SK-N-SH (cell line): ENCODE results near the gene CIAO2B.

Source experiments
- EP300 ChIP-seq, 2 experiments: IDR thresholded peaks; 2 replicates each; pipeline versions ENCODE4 v1.4.0 to v1.6.1; 2012; ENCODE audit warnings: borderline replicate concordance in 1 of 2, low read depth in 1 of 2, low read length in 1 of 2
- FOXM1 ChIP-seq: IDR thresholded peaks from 2 replicates; pipeline ENCODE4 v1.4.0; 2012; ENCODE audit warnings: low read depth, mild to moderate bottlenecking
- RAD21 ChIP-seq: IDR thresholded peaks from 2 replicates; pipeline ENCODE4 v1.6.1; 2012; ENCODE audit warnings: mild to moderate bottlenecking, low read length
- TAF1 ChIP-seq: IDR thresholded peaks from 2 replicates; pipeline ENCODE4 v1.6.1; 2012; ENCODE audit warnings: low read depth, mild to moderate bottlenecking, low read length, moderate library complexity, borderline replicate concordance
- TF ChIP-seq, protein P1 (sequence below): IDR thresholded peaks from 2 replicates; pipeline ENCODE4 v1.4.0; 2012; ENCODE audit warnings: low read depth
- TF ChIP-seq, protein P2 (sequence below): fragments of 200-600 bp; sonication (generic); IDR thresholded peaks from 2 replicates; pipeline ENCODE4 v1.6.1; 2017; ENCODE audit warnings: antibody characterized with exemption, mild to moderate bottlenecking, moderate library complexity

DNA sequence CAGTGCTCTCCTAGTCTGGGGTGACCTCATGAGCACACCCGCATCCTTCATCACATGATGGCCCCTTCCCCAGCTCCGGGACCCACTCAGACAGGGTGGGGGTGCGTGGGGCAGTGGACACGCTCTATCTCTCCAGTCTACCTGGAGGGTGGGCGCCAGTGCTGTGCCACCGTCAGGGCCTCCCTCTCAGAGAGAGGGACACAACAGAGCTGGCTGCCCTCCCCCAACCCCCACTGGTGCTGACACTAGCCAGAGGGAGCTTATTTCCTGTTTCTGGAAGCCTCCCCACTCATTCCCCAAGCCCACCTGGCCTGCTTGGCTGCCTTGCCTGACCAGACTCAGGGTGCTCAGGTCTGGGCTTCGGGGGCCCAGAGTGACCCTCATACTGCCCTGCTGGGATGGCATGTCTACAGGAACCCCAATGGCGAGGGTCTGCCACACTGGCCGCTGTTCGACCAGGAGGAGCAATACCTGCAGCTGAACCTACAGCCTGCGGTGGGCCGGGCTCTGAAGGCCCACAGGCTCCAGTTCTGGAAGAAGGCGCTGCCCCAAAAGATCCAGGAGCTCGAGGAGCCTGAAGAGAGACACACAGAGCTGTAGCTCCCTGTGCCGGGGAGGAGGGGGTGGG, 9.3 kb upstream of the CIAO2B start:
- TF ChIP-seq, protein P1, sequence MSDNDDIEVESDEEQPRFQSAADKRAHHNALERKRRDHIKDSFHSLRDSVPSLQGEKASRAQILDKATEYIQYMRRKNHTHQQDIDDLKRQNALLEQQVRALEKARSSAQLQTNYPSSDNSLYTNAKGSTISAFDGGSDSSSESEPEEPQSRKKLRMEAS = no peak
- TF ChIP-seq TAF1 (no peak), EP300 (IDR thresholded peaks at IDR 0.05; ENCODE audit: borderline replicate concordance in 1 of 2, low read depth in 1 of 2, low read length in 1 of 2) (no peak), FOXM1 (no peak), RAD21 (no peak)
- TF ChIP-seq, protein P2, sequence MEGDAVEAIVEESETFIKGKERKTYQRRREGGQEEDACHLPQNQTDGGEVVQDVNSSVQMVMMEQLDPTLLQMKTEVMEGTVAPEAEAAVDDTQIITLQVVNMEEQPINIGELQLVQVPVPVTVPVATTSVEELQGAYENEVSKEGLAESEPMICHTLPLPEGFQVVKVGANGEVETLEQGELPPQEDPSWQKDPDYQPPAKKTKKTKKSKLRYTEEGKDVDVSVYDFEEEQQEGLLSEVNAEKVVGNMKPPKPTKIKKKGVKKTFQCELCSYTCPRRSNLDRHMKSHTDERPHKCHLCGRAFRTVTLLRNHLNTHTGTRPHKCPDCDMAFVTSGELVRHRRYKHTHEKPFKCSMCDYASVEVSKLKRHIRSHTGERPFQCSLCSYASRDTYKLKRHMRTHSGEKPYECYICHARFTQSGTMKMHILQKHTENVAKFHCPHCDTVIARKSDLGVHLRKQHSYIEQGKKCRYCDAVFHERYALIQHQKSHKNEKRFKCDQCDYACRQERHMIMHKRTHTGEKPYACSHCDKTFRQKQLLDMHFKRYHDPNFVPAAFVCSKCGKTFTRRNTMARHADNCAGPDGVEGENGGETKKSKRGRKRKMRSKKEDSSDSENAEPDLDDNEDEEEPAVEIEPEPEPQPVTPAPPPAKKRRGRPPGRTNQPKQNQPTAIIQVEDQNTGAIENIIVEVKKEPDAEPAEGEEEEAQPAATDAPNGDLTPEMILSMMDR = no peak
